Keratinocyte (primary cell): Measurements from ENCODE around the gene GATAD2B.
"Not testable (repeated sequence)": the region's sequence is repeated elsewhere in the genome, so short reads cannot be mapped to it uniquely, and the experiment has no call there.

Experiments
- CTCF ChIP-seq, 3 experiments: IDR thresholded peaks in 1 of 3; conservative IDR thresholded peaks in 1 of 3; optimal IDR thresholded peaks in 1 of 3; 2 replicates in 2 of 3; 3 replicates in 1 of 3; pipeline versions ENCODE3 to v1.5.1; 2011; ENCODE audit warnings: low read length in 3 of 3, mild to moderate bottlenecking in 3 of 3, moderate library complexity in 2 of 3, control low read depth in 1 of 3, inconsistent platforms in 1 of 3; ENCODE audit not compliant: insufficient read depth in 2 of 3; ENCODE audit errors: extremely low read depth in 1 of 3
- EZH2 ChIP-seq: IDR thresholded peaks from one replicate; pipeline ENCODE4 v1.6.1; 2012; ENCODE audit warnings: inconsistent platforms, mild to moderate bottlenecking, low read length, moderate library complexity

- TF ChIP-seq CTCF (optimal IDR thresholded peaks at IDR 0.05 in 1 of 3, IDR thresholded peaks at IDR 0.05 in 1 of 3, conservative IDR thresholded peaks at IDR 0.05 in 1 of 3; ENCODE audit: extremely low read depth in 1 of 3, insufficient read depth in 2 of 3, low read length in 3 of 3); EZH2: not testable (repeated sequence)
Measured at GRCh38 chr1:153844349-153844748, 78.4 kb downstream of the GATAD2B start.
